B cell (primary cell): ENCODE results near the gene TMSB15A. TPM values are rescaled to one million over a fixed set of nuclear protein-coding genes. Genes with fewer than 3 reads are reported as not detected.
A peak's percentile ranks its signal among the peaks of the same experiment; 100 is the strongest.

Source experiments
- ATAC-seq: fragments of 200-7000 bp; cut with Tn5 transposase; one replicate; pipeline ENCODE4 v1.10.0; 2021; ENCODE audit warnings: low read depth, mild to moderate bottlenecking, moderate number of reproducible peaks, moderate library complexity
- CTCF ChIA-PET: fragments of 350-600 bp; sonication (Branson Sonifier 250); formaldehyde crosslinking; loops from one replicate; lab custom pipeline; 2021; ENCODE audit warnings: antibody characterized with exemption, inconsistent platforms; lab: Charles Lee
- POLR2A ChIA-PET: fragments of 350-600 bp; sonication (Branson Sonifier 250); formaldehyde crosslinking; loops from one replicate; lab custom pipeline; 2021; ENCODE audit warnings: antibody characterized with exemption; lab: Charles Lee
- DNase-seq: peaks from one replicate; pipeline ENCODE4 v3.0.0; 2013
- H2AFZ ChIP-seq: 2 replicates; pipeline ENCODE4 v1.6.1; 2012; ENCODE audit warnings: mild to moderate bottlenecking, low read depth, low read length; ENCODE audit not compliant: insufficient read depth, poor library complexity, severe bottlenecking
- H3K27ac ChIP-seq, 2 donors: 1 replicate in 1 of 2; 2 replicates in 1 of 2; pipeline ENCODE4 v1.5.1; 2012 to 2013; ENCODE audit warnings: low read length in 2 of 2, mild to moderate bottlenecking in 2 of 2, moderate library complexity in 1 of 2
- H3K27me3 ChIP-seq, 4 experiments: fragments of 200-600 bp in 1 of 4; sonication (generic) in 1 of 4; replicated peaks in 1 of 4; 1 replicate in 2 of 4; 2 replicates in 2 of 4; pipeline versions ENCODE4 v1.6.1 to v1.7.0; 2013 to 2016; ENCODE audit warnings: low read length in 3 of 4, mild to moderate bottlenecking in 2 of 4, mixed read lengths in 1 of 4, moderate library complexity in 1 of 4; ENCODE audit not compliant: insufficient read depth in 4 of 4, control insufficient read depth in 3 of 4; ENCODE audit errors: control extremely low read depth in 1 of 4
- H3K36me3 ChIP-seq, 2 experiments: replicated peaks in 1 of 2; 1 replicate in 1 of 2; 2 replicates in 1 of 2; pipeline versions ENCODE4 v1.6.1 to v1.7.1; 2013; ENCODE audit warnings: low read length in 1 of 2; ENCODE audit not compliant: insufficient read depth in 2 of 2, control insufficient read depth in 1 of 2; ENCODE audit errors: control extremely low read depth in 1 of 2, extremely low read depth in 1 of 2
- H3K4me1 ChIP-seq, 2 donors: fragments of 200-600 bp in 1 of 2; sonication (generic) in 1 of 2; 1 replicate in 1 of 2; 2 replicates in 1 of 2; pipeline versions ENCODE4 v1.5.1 to v1.6.1; 2013 to 2017; ENCODE audit warnings: low read length in 2 of 2; ENCODE audit not compliant: control insufficient read depth in 2 of 2, insufficient read depth in 2 of 2
- H3K4me2 ChIP-seq: replicated peaks from 2 replicates; pipeline ENCODE3; 2012; ENCODE audit warnings: mild to moderate bottlenecking, low read depth, low read length; ENCODE audit not compliant: poor library complexity, severe bottlenecking
- H3K4me3 ChIP-seq, 5 experiments: fragments of 200-600 bp in 1 of 5; sonication (generic) in 1 of 5; 1 replicate in 3 of 5; 2 replicates in 2 of 5; pipeline versions ENCODE4 v1.5.1 to v1.7.0; 2011 to 2016; ENCODE audit warnings: low read length in 4 of 5, mild to moderate bottlenecking in 4 of 5, low read depth in 2 of 5, control low read depth in 1 of 5, moderate library complexity in 1 of 5; ENCODE audit not compliant: insufficient read depth in 1 of 5; ENCODE audit errors: control extremely low read depth in 1 of 5, extremely low read depth in 1 of 5
- H3K79me2 ChIP-seq: fragments of 200-600 bp; sonication (generic); one replicate; pipeline ENCODE4 v1.6.0; 2016; ENCODE audit warnings: low read length; ENCODE audit not compliant: control insufficient read depth, insufficient read depth
- H3K9ac ChIP-seq: fragments of 200-600 bp; sonication (generic); 2 replicates; pipeline ENCODE4 v1.6.1; 2017; ENCODE audit warnings: mild to moderate bottlenecking, low read length, moderate library complexity
- H3K9me3 ChIP-seq, 3 donors: one replicate each; pipeline versions ENCODE4 v1.6.1 to v1.7.1; 2013; ENCODE audit warnings: low read length in 2 of 3; ENCODE audit not compliant: control insufficient read depth in 2 of 3, insufficient read depth in 1 of 3; ENCODE audit errors: control extremely low read depth in 1 of 3
- H4K20me1 ChIP-seq: 2 replicates; pipeline ENCODE4 v1.6.0; 2012; ENCODE audit warnings: mild to moderate bottlenecking, low read length; ENCODE audit not compliant: insufficient read depth, control insufficient read depth, poor library complexity, severe bottlenecking
- H3K27ac Mint-ChIP-seq: one replicate; pipeline ENCODE4 v1.8.0; 2021; ENCODE audit warnings: mixed read lengths
- H3K27me3 Mint-ChIP-seq: one replicate; pipeline ENCODE4 v1.8.0; 2021; ENCODE audit warnings: mixed read lengths
- H3K4me1 Mint-ChIP-seq: one replicate; pipeline ENCODE4 v1.8.0; 2021; ENCODE audit warnings: mixed read lengths
- H3K4me3 Mint-ChIP-seq: one replicate; pipeline ENCODE4 v1.8.0; 2021; ENCODE audit warnings: mixed read lengths
- H3K9me3 Mint-ChIP-seq: one replicate; pipeline ENCODE4 v1.8.0; 2022; ENCODE audit warnings: mixed read lengths; ENCODE audit not compliant: insufficient read depth
- EZH2 ChIP-seq: IDR thresholded peaks from 2 replicates; pipeline ENCODE4 v1.6.1; 2012; ENCODE audit warnings: borderline replicate concordance, low read depth, mild to moderate bottlenecking, moderate library complexity, low read length; ENCODE audit not compliant: insufficient read depth, poor library complexity, severe bottlenecking
- WGBS: methylation state at CpG from one replicate; pipeline ENCODE4 v1.1.5; 2013; ENCODE audit warnings: missing lambda C conversion rate; ENCODE audit not compliant: insufficient coverage; 5-methylcytosine and 5-hydroxymethylcytosine counted together
- intact Hi-C: fragments of 100-400 bp; cut with micrococcal nuclease; formaldehyde crosslinking; loops from one replicate; pipeline ENCODE4 v1.10.0; 2022
- polyA plus RNA-seq: library from polyadenylated mRNA; depleted of rRNA; stranded (reverse); fragments of >200 nt; gene quantifications from 2 replicates; pipeline ENCODE4 v1.2.3, GENCODE V29; 2012
- total RNA-seq, 2 donors: library from RNA; stranded (reverse); fragments of 120-200 nt in 1 of 2; gene quantifications; 1 replicate in 1 of 2; 2 replicates in 1 of 2; pipeline versions ENCODE4 v1.2.3 to v1.2.4, GENCODE V29; 2013 to 2022
- TF ChIP-seq, protein P1 (sequence below): fragments of 200-600 bp; IDR thresholded peaks from one replicate; pipeline ENCODE4 v1.8.0; 2022; ENCODE audit warnings: antibody characterized with exemption, mild to moderate bottlenecking

Gene TMSB15A
- total and polyA plus RNA-seq, 2 donors (not counting 1 experiment from before 2014, with no cell fraction given), result not detected

DNA sequence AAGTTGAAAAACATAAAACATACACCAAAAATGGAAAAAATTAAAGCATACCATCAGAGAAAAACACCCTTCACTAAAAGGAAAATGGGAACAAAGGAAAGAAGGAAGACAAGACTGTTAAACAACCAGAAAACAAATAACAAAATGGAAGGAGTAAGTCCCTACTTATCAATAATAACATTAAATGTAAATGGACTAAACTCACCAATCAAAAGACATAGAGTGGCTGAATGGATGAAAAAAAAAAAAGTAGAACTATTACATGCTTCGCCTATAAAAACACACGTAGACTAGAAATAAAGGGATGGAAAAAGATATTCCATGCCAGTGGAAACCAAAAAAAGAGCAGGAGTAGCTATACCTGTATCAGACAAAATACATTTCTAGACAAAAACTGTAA lies 19.4 kb upstream of the TMSB15A start:
- H3K4me3 ChIP-seq, result no peak overlapping the region
- H3K4me3 Mint-ChIP-seq, result no peak overlapping the region
- no peak for DNase-seq
- no peaks in the 10 kb centered on the region for H3K27me3 ChIP-seq
- H3K36me3 ChIP-seq, result no peaks in the 10 kb centered on the region
- no peaks in the 10 kb centered on the region for H3K9me3 ChIP-seq
- H3K79me2 ChIP-seq, result no peaks in the 10 kb centered on the region
- H3K4me1 Mint-ChIP-seq, result no peaks in the 10 kb centered on the region
- TF ChIP-seq, protein P1, sequence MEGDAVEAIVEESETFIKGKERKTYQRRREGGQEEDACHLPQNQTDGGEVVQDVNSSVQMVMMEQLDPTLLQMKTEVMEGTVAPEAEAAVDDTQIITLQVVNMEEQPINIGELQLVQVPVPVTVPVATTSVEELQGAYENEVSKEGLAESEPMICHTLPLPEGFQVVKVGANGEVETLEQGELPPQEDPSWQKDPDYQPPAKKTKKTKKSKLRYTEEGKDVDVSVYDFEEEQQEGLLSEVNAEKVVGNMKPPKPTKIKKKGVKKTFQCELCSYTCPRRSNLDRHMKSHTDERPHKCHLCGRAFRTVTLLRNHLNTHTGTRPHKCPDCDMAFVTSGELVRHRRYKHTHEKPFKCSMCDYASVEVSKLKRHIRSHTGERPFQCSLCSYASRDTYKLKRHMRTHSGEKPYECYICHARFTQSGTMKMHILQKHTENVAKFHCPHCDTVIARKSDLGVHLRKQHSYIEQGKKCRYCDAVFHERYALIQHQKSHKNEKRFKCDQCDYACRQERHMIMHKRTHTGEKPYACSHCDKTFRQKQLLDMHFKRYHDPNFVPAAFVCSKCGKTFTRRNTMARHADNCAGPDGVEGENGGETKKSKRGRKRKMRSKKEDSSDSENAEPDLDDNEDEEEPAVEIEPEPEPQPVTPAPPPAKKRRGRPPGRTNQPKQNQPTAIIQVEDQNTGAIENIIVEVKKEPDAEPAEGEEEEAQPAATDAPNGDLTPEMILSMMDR, result no peak
- no peak for TF ChIP-seq EZH2
- H3K27ac Mint-ChIP-seq, result no peak overlapping the region
- intact Hi-C loops, result no loop called here
- H3K4me1 ChIP-seq, result no peaks in the 10 kb centered on the region
- CTCF ChIA-PET, result interaction anchor here (0.6 kb wide), 1 partner anchor 1068 kb away, joined by 3 read pairs; no protein-coding TSS in a partner anchor
- H3K27me3 Mint-ChIP-seq, result no peaks in the 10 kb centered on the region
- no CpG with 5 or more reads among the region's 2 CpGs for WGBS
- no peak overlapping the region for H2AFZ ChIP-seq
- no peak overlapping the region for H3K4me2 ChIP-seq
- no peaks in the 10 kb centered on the region for H4K20me1 ChIP-seq
- H3K27ac ChIP-seq, result no peak overlapping the region
- no peaks in the 10 kb centered on the region for H3K9me3 Mint-ChIP-seq
- POLR2A ChIA-PET, result no interaction called here
- H3K9ac ChIP-seq, result no peak overlapping the region
- no peak for ATAC-seq

DNA sequence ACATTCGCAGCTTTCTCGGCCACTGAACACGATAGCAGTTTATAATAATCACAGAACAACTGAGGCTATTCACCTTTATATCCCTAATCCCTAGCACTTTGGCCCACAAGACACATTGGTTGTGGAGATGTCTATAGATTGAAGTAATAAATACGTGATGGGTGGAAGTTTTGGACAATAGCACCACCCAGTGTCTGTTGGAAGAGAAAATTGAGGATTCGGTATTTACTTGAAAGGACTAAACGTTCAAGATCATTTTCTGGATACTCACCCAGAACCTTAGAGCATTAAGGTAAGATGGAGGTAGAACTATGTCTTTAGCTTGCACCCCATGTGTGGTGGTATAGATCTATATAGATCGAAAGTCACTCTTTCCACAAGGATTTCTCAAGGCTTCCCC lies 787 bp upstream of the TMSB15A start:
- H2AFZ ChIP-seq, result no peak overlapping the region
- DNase-seq (peak; percentile 1), ATAC-seq (no peak)
- no peaks in the 10 kb centered on the region for H3K36me3 ChIP-seq
- H3K9me3 ChIP-seq, result no peaks in the 10 kb centered on the region
- peaks cover 0 to 13% (median 8%) of the 10 kb centered on the region in 4 experiments for H3K27me3 ChIP-seq
- Mint-ChIP-seq H3K4me3 (peak overlapping the region; percentile 53), H3K9me3 (no peaks in the 10 kb centered on the region), H3K27ac (no peak overlapping the region), H3K27me3 (peaks cover 31% of the 10 kb centered on the region), H3K4me1 (peaks cover 11% of the 10 kb centered on the region)
- intact Hi-C loops, result no loop called here
- POLR2A ChIA-PET, result interaction anchor here (0.7 kb wide), 1 partner anchor 920 kb away, joined by 7 read pairs; no protein-coding TSS in a partner anchor
- TF ChIP-seq EZH2, result no peak
- TF ChIP-seq, protein P1, result no peak
- H3K4me2 ChIP-seq, result no peak overlapping the region
- CTCF ChIA-PET, result no interaction called here
- H3K4me3 ChIP-seq, result no peak overlapping the region
- no CpG with 5 or more reads among the region's 7 CpGs for WGBS
- no peaks in the 10 kb centered on the region for H4K20me1 ChIP-seq
- H3K9ac ChIP-seq, result no peak overlapping the region
- H3K4me1 ChIP-seq, result peaks cover 0 to 6% of the 10 kb centered on the region in 2 donors
- H3K27ac ChIP-seq, result no peak overlapping the region
- H3K79me2 ChIP-seq, result no peaks in the 10 kb centered on the region
